Transverse colon (tissue), 4 donors: ENCODE data around the gene FUT7. TPM values are rescaled to one million over a fixed set of nuclear protein-coding genes. Genes with fewer than 3 reads are reported as not detected.

ENCODE experiments used
- DNase-seq: peaks from one replicate; pipeline ENCODE4 v3.0.0-alpha.2; 2019
- H3K27ac ChIP-seq, 4 donors: fragments of 200-600 bp; sonication (generic); 2 replicates each; pipeline ENCODE4 v1.5.1; 2016 to 2018; ENCODE audit warnings: inconsistent platforms in 4 of 4
- H3K27me3 ChIP-seq: fragments of 200-600 bp; sonication (generic); 2 replicates; pipeline ENCODE4 v1.5.1; 2017; ENCODE audit warnings: inconsistent platforms
- H3K36me3 ChIP-seq, 4 donors: fragments of 200-600 bp; sonication (generic); 2 replicates each; pipeline ENCODE4 v1.5.1; 2017 to 2019; ENCODE audit warnings: inconsistent platforms in 4 of 4
- H3K4me1 ChIP-seq, 4 donors: fragments of 200-600 bp; sonication (generic); 2 replicates each; pipeline ENCODE4 v1.5.1; 2017 to 2020; ENCODE audit warnings: inconsistent platforms in 4 of 4
- H3K4me3 ChIP-seq, 4 donors: fragments of 200-600 bp; sonication (generic); 1 replicate in 1 of 4; 2 replicates in 3 of 4; pipeline versions ENCODE4 v1.5.1 to v1.6.1; 2017 to 2019; ENCODE audit warnings: inconsistent platforms in 4 of 4
- H3K9me3 ChIP-seq, 2 donors: fragments of 200-600 bp; sonication (generic); 2 replicates each; pipeline ENCODE4 v1.5.1; 2017 to 2019; ENCODE audit warnings: inconsistent platforms in 2 of 2
- EP300 ChIP-seq: sonication (generic); formaldehyde crosslinking; IDR thresholded peaks from one replicate; pipeline ENCODE4 v1.6.1; 2017; ENCODE audit warnings: antibody characterized with exemption, low read depth
- POLR2A ChIP-seq: fragments of 450-650 bp; IDR thresholded peaks from one replicate; pipeline ENCODE4 v1.6.1; 2016; ENCODE audit warnings: antibody characterized with exemption, mild to moderate bottlenecking, moderate library complexity
- POLR2AphosphoS5 ChIP-seq, 3 donors: sonication (generic); formaldehyde crosslinking; IDR thresholded peaks; one replicate each; pipeline ENCODE4 v1.6.1; 2016; ENCODE audit warnings: antibody characterized with exemption in 3 of 3
- WGBS, 2 donors: methylation state at CpG; one replicate each; pipeline ENCODE4 v1.1.5; 2018; ENCODE audit warnings: low coverage in 1 of 2; 5-methylcytosine and 5-hydroxymethylcytosine counted together
- in situ Hi-C, 4 donors: fragments of 200-750 bp; cut with MboI; loops; one replicate each; pipeline versions ENCODE4 v1.15.0 to v1.15.1; 2017; ENCODE audit warnings: low sequenced_read_pairs in 3 of 4, low pct_ligation_motif_present in 1 of 4, low pct_unique_long_range_greater_than_20kb in 1 of 4
- intact Hi-C: fragments of 100-400 bp; cut with DNase I; formaldehyde crosslinking; loops from one replicate; pipeline ENCODE4 v1.15.1; 2023; ENCODE audit warnings: low total_unique reads
- total RNA-seq, 4 donors: library from RNA; depleted of rRNA; stranded (reverse); fragments of >200 nt; gene quantifications; one replicate each; pipeline ENCODE4 v1.1.0, GENCODE V29; 2016
- TF ChIP-seq, protein P1 (sequence below), 5 experiments: fragments of 200-600 bp in 3 of 5; fragments of 450-650 bp in 2 of 5; sonication (generic) in 3 of 5; IDR thresholded peaks; 1 replicate in 2 of 5; 2 replicates in 3 of 5; pipeline ENCODE4 v1.5.1; 2016 to 2017; ENCODE audit warnings: antibody characterized with exemption in 5 of 5, inconsistent platforms in 3 of 5, mild to moderate bottlenecking in 2 of 5, moderate library complexity in 1 of 5

FUT7 gene
- total RNA-seq, 4 donors from 2014 or later: not detected

DNA sequence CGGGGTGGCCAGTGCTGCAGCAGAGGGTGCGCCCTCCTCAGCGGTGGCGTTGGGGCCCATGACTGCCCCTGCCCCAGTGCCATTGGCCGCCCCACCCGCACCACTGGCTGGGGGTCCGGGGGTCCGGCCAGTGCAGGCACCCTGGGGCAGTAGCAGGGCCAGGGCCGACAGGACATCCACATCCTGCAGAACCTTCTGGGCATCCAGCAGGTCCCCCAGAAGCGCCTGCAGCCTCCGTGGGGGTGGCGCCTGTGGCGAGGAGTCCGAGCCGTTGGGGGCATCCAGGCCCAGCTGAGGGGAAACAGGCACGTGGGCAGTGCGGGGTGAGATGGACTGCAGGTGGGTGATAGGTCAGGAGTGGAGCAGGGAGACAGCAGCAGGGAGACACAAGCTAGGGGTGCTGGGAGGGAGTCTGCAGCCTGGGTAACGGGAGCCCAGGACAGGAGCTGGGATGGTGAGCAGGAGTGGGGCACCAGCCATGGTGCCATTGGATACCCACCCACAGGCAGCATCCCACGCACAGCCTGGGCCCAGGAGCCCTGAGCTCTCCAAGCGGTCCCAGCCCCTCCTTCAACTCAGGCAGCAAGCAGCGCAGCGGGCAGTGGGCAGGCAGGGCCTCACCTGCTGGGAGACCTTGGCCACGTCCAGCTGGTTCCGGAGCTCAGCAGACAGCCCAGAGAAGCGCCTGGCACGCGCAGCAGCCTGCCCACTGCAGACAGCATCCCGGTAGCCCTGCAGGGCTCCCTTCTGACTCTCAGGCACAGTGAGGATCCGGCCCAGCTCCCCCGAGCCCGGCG lies 10.9 kb downstream of the FUT7 start:
- intact Hi-C loops: no loop called here
- H3K36me3 ChIP-seq: no peaks in the 10 kb centered on the region
- H3K9me3 ChIP-seq: no peaks in the 10 kb centered on the region
- in situ Hi-C loops: no loop called here
- no peak for DNase-seq
- H3K4me1 ChIP-seq: peaks cover 0 to 24% (median 19%) of the 10 kb centered on the region in 4 donors
- TF ChIP-seq EP300 (no peak), POLR2AphosphoS5 (IDR thresholded peaks at IDR 0.05) (no peak), POLR2A (no peak)
- TF ChIP-seq, protein P1, sequence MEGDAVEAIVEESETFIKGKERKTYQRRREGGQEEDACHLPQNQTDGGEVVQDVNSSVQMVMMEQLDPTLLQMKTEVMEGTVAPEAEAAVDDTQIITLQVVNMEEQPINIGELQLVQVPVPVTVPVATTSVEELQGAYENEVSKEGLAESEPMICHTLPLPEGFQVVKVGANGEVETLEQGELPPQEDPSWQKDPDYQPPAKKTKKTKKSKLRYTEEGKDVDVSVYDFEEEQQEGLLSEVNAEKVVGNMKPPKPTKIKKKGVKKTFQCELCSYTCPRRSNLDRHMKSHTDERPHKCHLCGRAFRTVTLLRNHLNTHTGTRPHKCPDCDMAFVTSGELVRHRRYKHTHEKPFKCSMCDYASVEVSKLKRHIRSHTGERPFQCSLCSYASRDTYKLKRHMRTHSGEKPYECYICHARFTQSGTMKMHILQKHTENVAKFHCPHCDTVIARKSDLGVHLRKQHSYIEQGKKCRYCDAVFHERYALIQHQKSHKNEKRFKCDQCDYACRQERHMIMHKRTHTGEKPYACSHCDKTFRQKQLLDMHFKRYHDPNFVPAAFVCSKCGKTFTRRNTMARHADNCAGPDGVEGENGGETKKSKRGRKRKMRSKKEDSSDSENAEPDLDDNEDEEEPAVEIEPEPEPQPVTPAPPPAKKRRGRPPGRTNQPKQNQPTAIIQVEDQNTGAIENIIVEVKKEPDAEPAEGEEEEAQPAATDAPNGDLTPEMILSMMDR (IDR thresholded peaks at IDR 0.05): no peak
- 92% methylated on average over 20 of the region's 32 CpGs; no CpG with 5 or more reads in 1 of the 2 donors for WGBS, 2 donors
- peak overlapping the region in 1 of 4 donors; percentile 39 for H3K27ac ChIP-seq
- no peak overlapping the region for H3K4me3 ChIP-seq
- H3K27me3 ChIP-seq: no peaks in the 10 kb centered on the region

DNA sequence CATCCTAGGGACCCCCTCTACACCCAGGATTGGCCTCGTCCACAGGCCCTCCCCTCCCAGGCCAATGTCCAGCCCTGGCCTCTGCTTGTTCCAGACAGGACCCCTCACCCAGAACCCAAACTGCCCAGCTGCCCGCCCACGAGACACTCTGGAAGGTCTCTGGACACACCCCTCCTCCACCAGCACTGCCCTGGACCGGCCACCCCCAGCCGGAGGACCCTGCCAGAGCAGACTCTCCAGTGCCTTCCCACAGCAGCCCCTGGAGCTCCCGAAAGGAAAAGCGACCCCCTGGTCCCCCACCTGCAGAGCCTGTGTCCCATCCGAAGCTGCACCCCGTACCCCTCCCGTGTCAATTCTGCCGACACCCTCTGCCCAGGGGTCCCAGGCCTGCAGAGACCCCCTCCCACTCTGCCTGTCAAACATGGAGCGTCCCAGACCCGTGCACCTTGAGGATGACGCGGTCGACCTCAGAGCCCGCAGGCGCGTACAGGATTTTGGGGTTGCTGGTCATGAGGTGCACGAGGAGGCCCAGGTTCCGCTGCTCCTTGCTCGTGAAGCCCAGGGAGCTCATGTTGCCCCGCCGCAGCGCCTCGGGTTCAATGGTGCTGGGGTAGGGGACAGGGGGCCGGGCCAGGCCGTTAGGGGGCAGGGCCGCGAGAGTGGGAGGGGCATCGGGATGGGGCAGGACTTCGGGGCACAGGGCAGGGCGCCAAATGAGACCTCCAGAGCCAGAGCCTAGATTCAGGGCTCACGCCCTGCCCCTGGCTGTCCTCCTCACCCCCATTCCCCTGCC lies 11.8 kb downstream of the FUT7 start:
- intact Hi-C loops: no loop called here
- 94% methylated on average over 33 of the region's 34 CpGs; no CpG with 5 or more reads in 1 of the 2 donors for WGBS, 2 donors
- no peaks in the 10 kb centered on the region for H3K36me3 ChIP-seq

DNA sequence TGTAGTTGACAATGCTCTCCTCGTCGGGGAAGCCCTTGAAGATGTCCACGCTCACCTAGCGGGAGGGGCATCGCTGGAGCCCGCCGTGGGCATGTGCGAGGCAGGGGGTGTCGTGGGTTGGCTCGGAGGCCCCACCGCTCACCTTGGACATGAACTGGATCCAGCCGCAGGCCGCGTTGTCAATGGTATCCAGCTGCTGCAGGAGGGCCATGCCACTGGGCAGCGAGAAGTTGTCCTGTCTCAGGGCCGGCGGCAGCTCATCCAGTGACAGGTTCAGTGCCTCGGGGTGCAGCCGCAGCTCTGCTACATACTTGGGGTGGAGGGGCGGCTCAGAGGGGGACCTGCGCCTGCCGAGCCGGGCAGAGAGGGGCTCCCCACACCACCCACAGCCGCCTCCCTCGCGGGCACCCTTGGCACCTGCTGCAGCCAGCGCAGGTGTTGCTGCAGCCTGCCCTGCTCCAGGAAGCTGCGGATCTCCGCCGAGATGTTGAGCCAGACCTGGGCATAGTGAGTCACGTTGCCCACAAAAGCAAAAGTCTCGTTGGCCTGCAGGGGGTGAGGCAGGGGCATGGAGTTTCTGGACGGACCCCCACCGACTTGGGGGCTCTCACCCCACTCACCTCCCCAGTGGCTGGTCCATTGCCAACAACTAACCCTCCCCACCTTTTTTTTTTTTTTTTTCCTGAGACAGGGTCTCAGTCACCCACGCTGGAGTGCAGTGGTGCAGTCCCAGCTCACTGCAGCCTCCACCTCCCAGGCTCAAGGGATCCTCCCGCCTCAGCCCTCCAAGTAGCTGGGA lies 12.9 kb downstream of the FUT7 start:
- WGBS, 2 donors: 94 to 100% methylated on average over 2 to 30 of the region's 36 CpGs
- Histone ChIP-seq H3K36me3 (no peaks in the 10 kb centered on the region), H3K27ac (no peak overlapping the region), H3K4me1 (peaks cover 0 to 20% (median 16%) of the 10 kb centered on the region in 4 donors), H3K9me3 (no peaks in the 10 kb centered on the region), H3K4me3 (no peak overlapping the region), H3K27me3 (no peaks in the 10 kb centered on the region)
- TF ChIP-seq POLR2A: no peak
- TF ChIP-seq EP300: no peak
- TF ChIP-seq, protein P1 (IDR thresholded peaks at IDR 0.05): no peak
- TF ChIP-seq POLR2AphosphoS5 (IDR thresholded peaks at IDR 0.05): no peak
- in situ Hi-C loops (no loop called here), intact Hi-C loops (no loop called here)
- DNase-seq: no peak

More for the DNA sequence above, 11.8 kb downstream of the FUT7 start:
- H3K27ac ChIP-seq: no peak overlapping the region
- TF ChIP-seq POLR2AphosphoS5 (IDR thresholded peaks at IDR 0.05) (no peak), EP300 (no peak)
- TF ChIP-seq, protein P1 (IDR thresholded peaks at IDR 0.05): no peak
- H3K27me3 ChIP-seq: no peaks in the 10 kb centered on the region
- no peak overlapping the region for H3K4me3 ChIP-seq
- in situ Hi-C loops: no loop called here
- no peaks in the 10 kb centered on the region for H3K9me3 ChIP-seq
- peaks cover 0 to 20% (median 16%) of the 10 kb centered on the region in 4 donors for H3K4me1 ChIP-seq
- no peak for DNase-seq
